GM21360 (cell line): ENCODE results near the gene GALNT16.
"Not testable (repeated sequence)": the region's sequence is repeated elsewhere in the genome, so short reads cannot be mapped to it uniquely, and the experiment has no call there.

Experiments
- ATAC-seq: cut with Tn5 transposase; IDR thresholded peaks from one replicate; pipeline ENCODE4 v1.9.1; 2021; ENCODE audit warnings: mild to moderate bottlenecking, moderate library complexity; ENCODE audit not compliant: unreplicated experiment

Gene GALNT16

DNA sequence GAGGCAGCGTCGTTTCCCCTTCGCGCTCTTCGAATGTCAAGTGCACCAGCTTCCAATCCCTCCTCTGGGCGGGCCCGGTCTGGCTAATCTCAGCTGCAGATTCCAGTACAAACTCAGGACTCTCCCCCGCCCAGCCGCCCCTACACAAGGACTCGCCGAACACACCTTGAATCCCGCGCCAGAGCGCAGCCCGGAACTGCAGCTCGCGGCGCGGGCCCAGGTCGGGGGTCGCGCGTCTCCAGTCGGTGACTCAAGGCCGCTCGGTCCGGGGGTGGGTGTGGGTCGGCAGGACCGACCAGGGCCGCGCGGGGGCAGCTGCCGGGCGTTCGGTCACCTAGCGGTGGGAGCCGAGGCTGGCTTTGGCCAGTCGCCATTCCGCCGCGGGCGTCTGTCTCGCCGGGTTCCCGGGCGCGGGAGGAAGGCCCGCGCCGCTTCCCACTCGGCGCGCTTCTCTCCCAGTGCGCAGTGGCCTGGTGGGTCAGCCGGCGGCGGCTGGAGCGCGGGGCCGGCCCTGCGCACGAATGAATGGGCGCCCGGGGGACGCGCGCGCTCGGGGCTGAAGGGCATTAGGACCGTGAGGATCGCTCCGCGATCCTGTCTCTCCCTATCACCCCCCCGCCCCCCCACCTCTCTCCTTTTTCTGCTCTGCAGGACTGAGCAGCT lies at the start of gene GALNT16:
Gene GALNT16 (plus strand): TSS at position 632 of the 663 bp plus-strand sequence. CDS start 133 bp downstream, outside the sequence.
- ATAC-seq: no peak

DNA sequence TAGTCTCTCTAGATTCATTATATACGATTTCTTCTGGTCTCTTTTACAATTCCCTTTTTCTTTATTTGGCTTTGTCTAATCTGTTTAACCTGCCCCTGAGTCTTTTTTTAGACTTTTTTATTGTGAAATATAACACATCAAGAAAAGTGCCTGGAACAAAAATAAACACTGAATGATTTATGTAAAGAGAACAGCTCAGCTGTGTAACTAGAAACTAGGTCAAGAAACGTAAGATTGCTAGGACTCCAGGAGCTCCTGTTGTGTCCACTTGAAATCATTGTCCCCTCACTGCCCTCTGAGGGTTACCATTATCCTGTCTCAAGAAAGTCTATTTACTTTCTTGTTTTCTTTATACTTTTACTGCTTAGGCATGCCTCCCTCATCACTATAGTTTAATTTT lies 45.6 kb upstream of the GALNT16 start:
- ATAC-seq: no peak

DNA sequence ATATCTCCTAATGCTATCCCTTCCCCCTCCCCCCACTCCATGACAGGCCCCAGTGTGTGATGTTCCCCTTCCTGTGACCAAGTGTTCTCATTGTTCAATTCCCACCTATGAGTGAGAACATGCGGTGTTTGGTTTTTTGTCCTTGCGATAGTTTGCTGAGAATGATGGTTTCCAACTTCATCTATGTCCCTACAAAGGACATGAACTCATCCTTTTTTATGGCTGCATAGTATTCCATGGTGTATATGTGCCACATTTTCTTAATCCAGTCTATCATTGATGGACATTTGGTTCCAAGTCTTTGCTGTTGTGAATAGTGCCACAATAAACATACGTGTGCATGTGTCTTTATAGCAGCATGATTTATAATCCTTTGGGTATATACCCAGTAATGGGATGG lies 42.3 kb upstream of the GALNT16 start:
- not testable (repeated sequence) for ATAC-seq

DNA sequence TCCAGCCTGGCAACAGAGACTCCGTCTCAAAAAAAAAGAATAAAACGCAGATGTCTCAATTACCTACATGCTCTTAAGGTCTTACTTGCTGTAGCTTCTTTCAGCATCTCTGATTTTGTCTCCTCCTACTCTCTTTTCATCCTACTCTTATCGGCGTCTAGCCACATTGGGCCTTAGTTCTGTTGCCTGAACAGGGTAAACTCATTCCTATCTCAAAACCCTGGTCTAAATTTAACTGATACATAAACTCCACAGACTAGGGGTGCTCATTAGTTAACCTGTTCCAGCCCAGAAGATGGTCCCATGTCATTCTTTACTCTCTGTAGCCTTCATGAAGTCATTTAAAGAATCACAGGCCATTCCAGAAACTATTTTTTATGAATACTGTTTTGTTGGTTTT lies 35.0 kb upstream of the GALNT16 start:
- no peak for ATAC-seq

DNA sequence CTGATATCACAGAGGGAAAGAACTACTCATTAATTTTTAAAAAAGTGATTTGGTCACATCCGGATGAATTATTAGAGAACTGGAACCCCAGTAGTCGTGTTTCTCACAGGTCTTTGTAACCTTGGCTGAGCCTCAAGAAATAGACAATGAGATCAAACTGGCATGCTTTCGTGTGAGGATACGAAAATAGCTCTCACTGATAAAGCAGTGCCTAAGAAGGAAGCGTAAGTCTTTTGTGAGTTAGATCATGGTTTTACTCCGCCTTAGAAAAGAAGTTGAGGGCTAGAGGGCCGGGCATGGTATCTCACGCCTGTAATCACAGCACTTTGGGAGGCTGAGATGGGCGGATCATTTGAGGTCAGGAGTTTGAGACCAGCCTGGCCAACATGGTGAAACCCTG lies 33.8 kb upstream of the GALNT16 start:
- ATAC-seq: no peak

DNA sequence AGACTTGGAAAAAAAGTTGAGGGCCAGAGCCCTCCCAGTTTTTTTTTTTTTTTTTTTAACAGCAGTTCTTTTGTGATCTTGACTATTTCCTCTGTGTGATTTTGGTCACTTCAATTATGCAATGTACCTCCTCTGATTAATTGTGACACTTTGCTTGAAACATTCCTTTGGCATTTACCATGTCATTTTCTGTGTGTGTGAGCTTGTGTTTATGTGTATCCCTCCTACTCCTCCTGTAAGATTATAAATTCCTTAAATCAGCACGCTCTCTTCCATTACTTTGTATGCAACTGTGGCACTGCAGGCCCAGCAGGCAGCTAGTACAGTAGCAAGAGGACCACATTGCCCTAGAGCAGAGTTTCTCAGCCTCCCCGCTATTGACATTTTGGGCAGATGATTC lies 33.2 kb upstream of the GALNT16 start:
- no peak for ATAC-seq

DNA sequence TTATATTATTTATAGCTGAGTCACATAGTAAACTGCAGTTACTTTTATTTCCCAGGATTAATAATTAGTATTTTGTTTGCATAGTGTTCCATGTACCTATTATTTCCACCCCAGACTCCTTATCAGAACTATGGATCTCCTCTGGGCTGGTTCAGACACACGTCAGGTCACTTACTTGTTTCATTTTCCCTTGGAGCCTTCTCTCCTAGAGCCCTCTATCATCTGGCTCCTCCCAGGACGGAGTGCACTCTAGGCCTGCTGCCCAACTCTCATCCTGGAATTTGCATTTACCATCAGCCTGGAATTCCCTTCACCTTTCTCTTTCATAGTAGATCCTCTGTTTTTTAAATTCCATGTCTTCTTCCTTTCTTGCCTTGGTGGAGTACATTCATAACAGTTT lies 28.5 kb upstream of the GALNT16 start:
- ATAC-seq: no peak

DNA sequence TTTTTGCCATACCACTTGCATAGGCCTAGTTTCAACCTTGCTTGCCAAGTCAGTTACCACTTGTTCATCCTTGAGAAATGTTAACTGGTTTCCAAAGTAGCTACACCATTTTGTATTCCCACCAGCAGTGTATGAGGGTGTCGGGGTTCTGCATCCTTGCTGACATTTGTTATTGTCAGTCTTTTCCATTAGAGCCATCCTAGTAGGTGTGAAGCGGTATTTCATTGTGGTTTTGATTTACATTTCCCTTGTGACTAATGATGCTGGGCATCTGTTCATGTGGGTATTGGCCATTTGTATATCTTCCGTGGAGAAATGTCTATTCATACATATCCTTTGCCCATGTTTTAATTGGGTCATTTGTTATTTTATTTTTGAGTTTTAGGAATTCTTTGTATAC lies 27.6 kb upstream of the GALNT16 start:
- ATAC-seq: no peak

DNA sequence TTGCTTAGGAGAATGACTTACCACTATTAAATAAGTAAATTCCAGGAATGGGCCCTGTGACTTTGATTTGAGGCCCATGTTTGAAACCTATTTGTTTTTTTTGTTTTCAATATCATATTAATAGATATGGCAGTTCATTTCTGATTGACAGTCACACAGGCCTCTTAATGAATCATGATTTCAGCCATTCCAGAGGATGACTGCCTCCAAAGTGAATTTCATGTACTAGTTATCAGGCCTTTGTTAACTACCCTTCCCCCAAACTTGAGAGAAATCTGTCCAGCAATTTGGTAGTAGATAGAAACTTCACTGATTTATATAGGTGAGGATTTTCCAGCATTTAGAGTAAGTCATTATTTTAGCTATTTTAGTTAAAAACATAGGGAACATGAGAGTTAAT lies 25.9 kb upstream of the GALNT16 start:
- no peak for ATAC-seq

DNA sequence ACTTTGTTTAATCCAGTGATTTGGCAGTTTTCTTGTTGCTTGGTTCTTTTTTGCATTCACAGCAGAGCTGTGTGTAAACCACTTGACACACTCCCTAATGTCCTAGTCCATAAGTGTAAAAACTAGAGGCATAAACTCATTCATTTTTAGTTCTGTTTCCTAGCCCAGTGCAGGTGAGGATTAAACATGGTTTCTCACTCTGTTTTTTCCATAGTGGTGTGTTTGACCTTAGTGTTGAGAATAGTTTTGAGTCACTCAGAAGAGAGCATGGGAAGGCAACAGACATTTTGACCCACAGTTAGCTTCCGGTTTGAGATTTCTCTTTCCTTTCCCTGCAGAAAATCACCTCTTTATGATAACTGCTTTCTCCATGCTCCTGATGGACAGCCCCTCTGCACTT lies 24.2 kb upstream of the GALNT16 start:
- ATAC-seq: no peak

DNA sequence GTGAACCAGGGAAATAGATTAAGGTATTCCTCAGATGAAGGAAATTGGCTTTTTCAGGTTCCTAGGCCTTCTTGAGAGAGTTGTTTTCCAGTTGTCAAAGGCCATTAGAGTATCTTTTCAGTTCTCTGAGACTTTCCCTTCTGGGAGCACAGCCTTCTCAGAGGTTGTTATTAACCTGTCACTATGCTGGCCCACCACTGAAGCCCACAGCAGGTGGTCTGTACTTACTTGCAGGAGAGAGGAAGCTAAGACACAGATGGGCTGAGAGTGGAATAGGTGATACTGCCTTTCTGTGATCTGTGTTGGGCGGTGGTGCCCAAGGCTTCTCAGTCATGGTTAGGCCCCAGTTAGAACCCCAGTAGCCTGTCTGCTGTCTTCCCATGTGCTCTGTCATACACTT lies 22.8 kb upstream of the GALNT16 start:
- no peak for ATAC-seq

DNA sequence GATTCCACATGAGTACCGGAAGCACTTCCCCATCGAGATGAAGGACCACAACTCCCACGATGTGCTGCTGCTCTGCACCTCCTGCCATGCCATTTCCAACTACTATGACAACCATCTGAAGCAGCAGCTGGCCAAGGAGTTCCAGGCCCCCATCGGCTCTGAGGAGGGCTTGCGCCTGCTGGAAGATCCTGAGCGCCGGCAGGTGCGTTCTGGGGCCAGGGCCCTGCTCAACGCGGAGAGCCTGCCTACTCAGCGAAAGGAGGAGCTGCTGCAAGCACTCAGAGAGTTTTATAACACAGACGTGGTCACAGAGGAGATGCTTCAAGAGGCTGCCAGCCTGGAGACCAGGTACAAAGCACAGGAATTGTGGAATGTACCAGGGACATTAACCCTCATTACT lies 22.4 kb upstream of the GALNT16 start:
- ATAC-seq: no peak

DNA sequence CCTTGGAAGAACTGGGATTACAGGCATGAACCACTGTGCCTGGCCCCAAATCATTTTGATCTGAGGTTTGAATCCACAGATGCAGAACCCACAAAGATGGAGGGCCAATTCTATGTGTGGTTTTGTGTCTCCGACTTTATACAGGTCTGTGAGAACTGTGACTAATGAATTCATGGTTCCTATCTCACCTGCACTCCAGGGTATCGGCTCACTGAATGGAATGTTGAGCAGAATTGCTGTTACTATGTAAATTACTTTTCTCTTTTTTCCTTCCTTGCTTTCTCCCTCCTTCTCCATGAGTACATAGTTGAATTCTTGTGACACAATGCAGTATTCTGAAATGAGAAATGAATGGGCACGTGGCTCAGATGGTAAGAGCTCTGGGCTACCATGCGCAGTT lies 21.1 kb upstream of the GALNT16 start:
- ATAC-seq: no peak

DNA sequence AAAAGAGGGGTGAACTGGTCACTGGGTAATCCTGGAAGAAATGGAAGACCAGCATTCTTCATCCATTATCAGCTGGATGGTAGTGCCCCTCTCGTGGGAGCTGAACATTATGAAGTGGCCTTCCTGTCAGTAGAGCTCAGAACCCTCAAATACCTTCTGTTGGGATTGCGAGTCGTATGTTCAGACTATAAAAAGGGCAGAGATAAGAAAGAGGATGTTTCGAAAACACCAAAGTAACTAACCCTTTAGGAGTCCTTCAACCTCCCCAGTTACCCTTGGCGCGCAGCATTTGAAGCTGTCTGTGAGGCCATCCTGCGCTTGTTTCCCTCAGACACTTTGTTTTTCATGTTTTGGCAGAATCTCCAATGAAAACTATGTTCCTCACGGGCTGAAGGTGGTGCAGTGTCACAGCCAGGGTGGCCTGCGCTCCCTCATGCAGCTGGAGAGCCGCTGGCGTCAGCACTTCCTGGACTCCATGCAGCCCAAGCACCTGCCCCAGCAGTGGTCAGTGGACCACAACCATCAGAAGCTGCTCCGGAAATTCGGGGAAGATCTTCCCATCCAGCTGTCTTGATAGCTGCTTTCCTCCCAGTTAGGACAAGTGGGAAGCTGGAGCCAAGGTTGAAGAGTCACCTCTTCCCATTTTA lies 19.3 kb upstream of the GALNT16 start:
- no peak for ATAC-seq

DNA sequence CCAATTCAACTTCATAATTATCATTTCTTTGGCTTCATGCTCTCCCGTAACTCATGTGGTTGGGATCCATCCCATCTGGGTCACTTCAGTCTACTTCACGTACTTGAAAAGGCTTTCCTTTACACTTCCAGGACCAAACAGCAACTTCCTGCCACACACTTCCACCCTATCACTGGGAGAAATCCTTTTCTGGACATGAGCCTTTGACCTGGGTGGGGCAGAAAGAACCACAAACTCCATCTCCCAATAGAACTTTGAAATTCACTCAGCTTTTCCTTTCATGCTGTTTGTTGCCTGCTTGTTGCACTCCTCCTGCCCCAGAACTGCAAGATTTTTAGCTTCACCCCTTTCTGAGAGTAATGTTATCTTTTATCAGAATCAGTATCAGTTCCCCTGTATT lies 18.4 kb upstream of the GALNT16 start:
- no peak for ATAC-seq

DNA sequence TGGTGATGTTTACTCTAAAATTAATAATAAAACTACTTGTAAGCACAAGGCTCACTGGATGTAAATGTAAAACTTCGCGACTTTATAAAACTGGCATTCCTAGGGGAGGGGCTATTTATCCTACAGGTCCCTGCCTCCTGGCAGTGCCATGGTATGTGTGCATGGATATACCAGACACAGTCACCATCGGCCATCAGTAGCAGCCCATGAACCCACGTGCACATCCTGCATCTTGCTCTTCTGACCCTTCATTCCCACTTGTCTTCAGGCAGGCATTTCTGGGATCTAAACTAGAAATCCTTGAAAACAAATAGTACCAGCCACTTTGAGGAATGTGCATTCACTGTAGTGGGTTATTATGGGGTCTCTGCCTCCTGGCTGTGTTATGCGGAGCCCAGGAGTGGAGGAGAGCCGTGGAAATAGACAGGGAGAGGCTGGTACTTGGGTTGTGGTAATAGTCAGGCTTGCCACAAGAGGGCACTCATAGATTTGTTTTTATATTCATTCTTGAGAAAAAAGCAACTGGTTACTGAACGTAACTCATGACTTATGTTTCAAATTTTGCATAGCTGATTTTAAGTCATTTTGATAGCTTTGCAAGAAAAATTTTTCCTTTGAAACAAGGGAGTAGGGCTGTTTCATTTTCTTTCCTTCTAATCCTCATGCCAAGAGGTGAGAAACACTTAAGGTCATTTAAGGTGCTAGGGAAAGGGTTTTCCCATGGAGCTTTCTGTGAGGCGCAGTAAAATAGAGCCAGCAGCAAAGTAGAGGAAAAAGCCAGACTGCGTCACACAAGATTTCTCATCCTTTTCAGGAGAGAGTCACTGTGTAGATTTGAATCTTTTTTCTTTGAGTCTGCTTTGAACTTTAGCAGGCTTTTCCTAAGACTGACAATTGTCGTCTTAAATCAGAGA lies 17.4 kb upstream of the GALNT16 start:
- ATAC-seq: no peak

DNA sequence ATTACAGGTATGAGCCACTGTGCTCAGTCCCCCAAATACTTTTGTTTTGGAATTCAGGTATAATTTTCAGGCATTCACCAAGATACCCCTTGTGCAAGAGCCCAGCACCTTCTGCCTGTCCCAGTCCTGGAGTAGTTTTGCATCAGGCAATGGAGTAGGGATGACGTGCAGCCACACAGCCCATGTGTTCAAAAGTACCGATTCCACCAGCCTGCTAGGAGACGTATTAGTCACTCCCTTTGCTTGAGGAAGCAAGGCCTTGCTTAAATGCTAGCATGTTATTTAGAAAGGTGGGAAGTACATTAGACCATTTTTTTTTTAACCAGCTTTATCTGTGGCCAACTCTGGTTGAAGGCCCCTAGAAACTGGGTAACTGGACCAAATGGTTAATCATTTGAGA lies 15.0 kb upstream of the GALNT16 start:
- no peak for ATAC-seq

DNA sequence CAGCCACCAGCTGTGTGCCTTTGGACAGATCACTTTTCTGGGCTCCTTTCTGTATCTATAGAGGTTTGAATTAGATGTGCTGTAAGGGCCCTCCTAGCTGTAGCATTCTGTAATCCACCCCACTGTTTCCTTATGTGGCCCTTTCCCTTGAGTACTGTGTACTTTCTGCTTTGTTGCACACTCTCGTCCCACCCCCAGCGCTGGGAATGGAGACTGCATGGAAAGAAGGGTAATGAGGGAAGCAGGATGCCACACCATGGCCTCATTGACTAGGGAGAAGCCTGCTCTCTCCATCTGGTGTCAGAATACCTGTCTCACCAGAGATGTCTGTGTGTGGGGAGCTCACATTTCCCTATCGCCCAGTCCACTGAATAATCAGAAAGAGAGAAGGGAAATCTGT lies 13.6 kb upstream of the GALNT16 start:
- no peak for ATAC-seq

DNA sequence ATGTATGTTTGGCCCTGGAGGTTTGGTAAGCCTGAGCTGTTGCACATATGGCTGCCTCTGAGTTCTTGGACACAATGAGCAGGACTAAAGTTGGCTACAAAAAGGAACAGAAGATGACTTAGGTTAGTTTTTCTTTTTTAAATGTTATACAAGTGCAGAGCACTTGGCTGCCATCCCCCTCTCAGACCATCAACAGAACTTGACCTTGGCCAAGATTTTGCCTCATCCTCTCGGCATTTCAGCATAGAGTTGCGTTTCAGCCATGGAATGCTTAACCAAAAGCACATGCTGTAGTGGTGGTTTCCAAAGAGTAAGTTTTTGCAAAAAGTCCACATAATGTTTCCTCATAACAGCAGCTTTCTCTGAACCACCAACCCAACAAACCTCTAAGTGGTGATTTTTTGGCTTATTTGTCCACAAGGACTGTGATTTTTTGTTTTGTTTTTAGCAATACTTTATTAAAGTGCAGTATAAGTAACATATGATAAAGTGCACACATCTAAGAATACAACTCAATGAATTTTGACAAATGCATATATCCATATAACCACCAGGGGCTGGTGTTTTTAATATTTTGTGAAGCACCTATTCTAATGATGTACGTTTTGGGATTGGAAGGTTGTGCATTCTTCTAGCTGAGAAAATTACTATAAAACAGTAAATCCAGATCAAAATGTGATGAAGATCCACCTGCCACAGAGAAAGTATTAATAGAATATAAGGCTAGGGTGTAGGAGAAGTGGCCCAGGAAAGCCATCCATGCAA lies 12.1 kb upstream of the GALNT16 start:
- ATAC-seq: no peak

DNA sequence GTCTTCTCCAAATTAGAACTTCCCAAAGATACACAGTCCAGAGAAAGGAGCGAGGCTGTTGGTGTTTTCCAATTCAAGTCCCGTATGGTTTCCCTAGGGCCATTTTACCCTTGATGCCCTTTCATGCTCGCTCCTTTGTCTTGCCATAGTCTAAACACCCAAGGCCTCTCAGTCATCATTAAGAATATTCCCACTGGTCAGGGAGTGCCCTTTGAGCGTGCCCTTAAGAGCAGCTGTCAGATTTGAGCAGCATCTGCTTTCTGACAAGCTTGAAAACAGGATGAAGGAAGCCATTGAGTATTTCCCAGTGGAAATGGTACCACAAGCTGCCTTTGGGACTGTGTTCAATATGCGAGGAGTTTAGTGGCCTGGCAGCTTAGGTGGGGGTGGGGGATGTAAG lies 10.4 kb upstream of the GALNT16 start:
- ATAC-seq: no peak

DNA sequence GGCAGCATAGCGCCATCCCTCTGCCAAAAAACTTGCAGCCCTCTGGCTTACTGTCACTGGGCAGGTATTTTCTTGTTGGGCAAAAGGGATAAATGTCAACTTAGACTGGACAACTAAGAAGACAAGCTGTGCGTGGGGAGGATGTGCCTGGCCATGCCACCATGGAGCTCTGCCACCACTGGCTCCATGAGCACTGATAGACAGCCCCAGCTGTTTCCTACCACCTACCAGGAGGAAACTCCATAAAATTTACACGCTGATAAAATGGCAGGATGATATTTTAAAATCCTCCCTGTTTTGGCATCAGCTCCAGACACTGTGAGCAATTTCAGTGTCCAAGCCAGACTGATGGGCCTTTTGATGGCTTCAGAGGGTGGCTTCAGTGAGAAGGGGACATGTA lies 7.1 kb upstream of the GALNT16 start:
- ATAC-seq: no peak
